OCI-LY7 (cell line): Measurements from ENCODE around the gene PAXX.

Source experiments
- EZH2phosphoT487 ChIP-seq: fragments of 200-600 bp; sonication (generic); IDR thresholded peaks from 2 replicates; pipeline ENCODE4 v1.6.1; 2018; ENCODE audit warnings: low read depth, borderline replicate concordance, mild to moderate bottlenecking, mixed run types, antibody characterized with exemption, low read length, moderate library complexity, mixed read lengths
- TF ChIP-seq, protein P1 (sequence below): fragments of 200-600 bp; sonication (generic); conservative IDR thresholded peaks from 2 replicates; pipeline ENCODE4 v1.5.1; 2014; ENCODE audit warnings: mild to moderate bottlenecking, antibody characterized with exemption, low read length, moderate library complexity, mixed read lengths

DNA sequence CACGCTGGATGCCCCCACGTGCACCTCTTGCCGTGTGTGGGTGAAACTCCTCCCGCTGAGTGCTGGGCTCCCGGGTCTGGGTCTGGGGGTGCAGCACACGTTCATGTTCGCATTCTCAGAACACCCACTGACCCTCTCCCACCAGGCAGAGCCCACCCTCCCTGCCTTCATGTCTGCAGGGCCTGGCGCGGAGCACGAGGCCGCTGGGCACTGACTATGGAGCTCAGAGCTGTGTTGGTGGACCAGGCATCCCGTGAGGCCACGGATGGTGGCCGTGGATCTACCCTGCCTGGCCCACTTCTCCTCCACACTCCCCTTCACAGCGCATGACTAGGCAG lies 31.3 kb upstream of the PAXX start:
- TF ChIP-seq, protein P1, sequence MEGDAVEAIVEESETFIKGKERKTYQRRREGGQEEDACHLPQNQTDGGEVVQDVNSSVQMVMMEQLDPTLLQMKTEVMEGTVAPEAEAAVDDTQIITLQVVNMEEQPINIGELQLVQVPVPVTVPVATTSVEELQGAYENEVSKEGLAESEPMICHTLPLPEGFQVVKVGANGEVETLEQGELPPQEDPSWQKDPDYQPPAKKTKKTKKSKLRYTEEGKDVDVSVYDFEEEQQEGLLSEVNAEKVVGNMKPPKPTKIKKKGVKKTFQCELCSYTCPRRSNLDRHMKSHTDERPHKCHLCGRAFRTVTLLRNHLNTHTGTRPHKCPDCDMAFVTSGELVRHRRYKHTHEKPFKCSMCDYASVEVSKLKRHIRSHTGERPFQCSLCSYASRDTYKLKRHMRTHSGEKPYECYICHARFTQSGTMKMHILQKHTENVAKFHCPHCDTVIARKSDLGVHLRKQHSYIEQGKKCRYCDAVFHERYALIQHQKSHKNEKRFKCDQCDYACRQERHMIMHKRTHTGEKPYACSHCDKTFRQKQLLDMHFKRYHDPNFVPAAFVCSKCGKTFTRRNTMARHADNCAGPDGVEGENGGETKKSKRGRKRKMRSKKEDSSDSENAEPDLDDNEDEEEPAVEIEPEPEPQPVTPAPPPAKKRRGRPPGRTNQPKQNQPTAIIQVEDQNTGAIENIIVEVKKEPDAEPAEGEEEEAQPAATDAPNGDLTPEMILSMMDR = no peak
- no peak for TF ChIP-seq EZH2phosphoT487
